Keratinocyte (primary cell): ENCODE results near the gene DDX60. TPM values are rescaled to one million over a fixed set of nuclear protein-coding genes. Genes with fewer than 3 reads are reported as not detected.
"Not testable (repeated sequence)": the region's sequence is repeated elsewhere in the genome, so short reads cannot be mapped to it uniquely, and the experiment has no call there.

Experiments
- DNase-seq: peaks from one replicate; pipeline ENCODE4 v3.0.0-alpha.2; 2011; ENCODE audit warnings: low read depth, missing footprints, low spot score
- FAIRE-seq: peaks from 2 replicates; lab custom pipeline; 2011; peaks lifted over from hg19 to GRCh38; lab: Jason Lieb, UNC
- H2AFZ ChIP-seq: 2 replicates; pipeline ENCODE4 v1.6.0; 2012; ENCODE audit warnings: low read length, control low read depth, inconsistent platforms; ENCODE audit not compliant: control insufficient read depth
- H3K27ac ChIP-seq: 2 replicates; pipeline ENCODE4 v1.5.1; 2011; ENCODE audit warnings: low read length; ENCODE audit not compliant: control insufficient read depth, insufficient read depth
- H3K27me3 ChIP-seq: 3 replicates; pipeline ENCODE4 v1.6.0; 2011; ENCODE audit warnings: low read length; ENCODE audit not compliant: control insufficient read depth, insufficient read depth; ENCODE audit errors: extremely low read depth
- H3K36me3 ChIP-seq, 2 experiments: 2 replicates in 1 of 2; 3 replicates in 1 of 2; pipeline ENCODE4 v1.5.1; 2011; ENCODE audit warnings: low read length in 2 of 2, mild to moderate bottlenecking in 1 of 2; ENCODE audit not compliant: control insufficient read depth in 2 of 2, insufficient read depth in 2 of 2; ENCODE audit errors: extremely low read depth in 1 of 2
- H3K4me1 ChIP-seq: 3 replicates; pipeline ENCODE4 v1.5.1; 2011; ENCODE audit warnings: low read length; ENCODE audit not compliant: control insufficient read depth, insufficient read depth; ENCODE audit errors: extremely low read depth
- H3K4me2 ChIP-seq: 3 replicates; pipeline ENCODE4 v1.6.0; 2011; ENCODE audit warnings: low read depth, low read length; ENCODE audit not compliant: control insufficient read depth, insufficient read depth; ENCODE audit errors: extremely low read depth
- H3K4me3 ChIP-seq, 3 experiments: fragments of 200-600 bp in 1 of 3; sonication (generic) in 1 of 3; 2 replicates in 2 of 3; 3 replicates in 1 of 3; pipeline ENCODE4 v1.5.1; 2011 to 2016; ENCODE audit warnings: low read length in 3 of 3, mild to moderate bottlenecking in 3 of 3, control low read depth in 2 of 3, inconsistent platforms in 1 of 3, low read depth in 1 of 3, mixed read lengths in 1 of 3, mixed run types in 1 of 3, moderate library complexity in 1 of 3; ENCODE audit not compliant: control insufficient read depth in 2 of 3, insufficient read depth in 2 of 3; ENCODE audit errors: extremely low read depth in 1 of 3
- H3K79me2 ChIP-seq: 2 replicates; pipeline ENCODE4 v1.6.0; 2012; ENCODE audit warnings: low read length; ENCODE audit not compliant: control insufficient read depth, insufficient read depth
- H3K9ac ChIP-seq: 3 replicates; pipeline ENCODE4 v1.6.0; 2011; ENCODE audit warnings: low read length; ENCODE audit not compliant: control insufficient read depth, insufficient read depth; ENCODE audit errors: extremely low read depth
- H3K9me1 ChIP-seq: 3 replicates; pipeline ENCODE4 v1.6.0; 2011; ENCODE audit warnings: low read length; ENCODE audit not compliant: control insufficient read depth, insufficient read depth; ENCODE audit errors: extremely low read depth
- H3K9me3 ChIP-seq: 2 replicates; pipeline ENCODE4 v1.5.1; 2012; ENCODE audit warnings: low read depth, low read length; ENCODE audit not compliant: control insufficient read depth
- H4K20me1 ChIP-seq: 3 replicates; pipeline ENCODE4 v1.6.0; 2011; ENCODE audit warnings: low read length; ENCODE audit not compliant: control insufficient read depth, insufficient read depth; ENCODE audit errors: extremely low read depth
- CTCF ChIP-seq, 3 experiments: IDR thresholded peaks in 1 of 3; conservative IDR thresholded peaks in 1 of 3; optimal IDR thresholded peaks in 1 of 3; 2 replicates in 2 of 3; 3 replicates in 1 of 3; pipeline versions ENCODE3 to v1.5.1; 2011; ENCODE audit warnings: low read length in 3 of 3, mild to moderate bottlenecking in 3 of 3, moderate library complexity in 2 of 3, control low read depth in 1 of 3, inconsistent platforms in 1 of 3; ENCODE audit not compliant: insufficient read depth in 2 of 3; ENCODE audit errors: extremely low read depth in 1 of 3
- EZH2 ChIP-seq: IDR thresholded peaks from one replicate; pipeline ENCODE4 v1.6.1; 2012; ENCODE audit warnings: inconsistent platforms, mild to moderate bottlenecking, low read length, moderate library complexity
- dilution Hi-C: fragments of 300-500 bp; cut with MboI; formaldehyde crosslinking; loops from one replicate; pipeline ENCODE4 v1.7.0; 2020; ENCODE audit warnings: low sequenced_read_pairs; ENCODE audit not compliant: extremely low pct_ligation_motif_present
- polyA plus RNA-seq, 5 experiments: library from polyadenylated mRNA; depleted of rRNA in 3 of 5; stranded (reverse) in 3 of 5; stranded (forward) in 1 of 5; unstranded in 1 of 5; fragments of >200 nt; gene quantifications; 1 replicate in 1 of 5; 2 replicates in 3 of 5; 3 replicates in 1 of 5; pipeline versions ENCODE4 v1.2.1 to v1.2.3, GENCODE V29; 2011 to 2012; ENCODE audit warnings: missing spikeins in 2 of 5, low read depth in 1 of 5, low replicate concordance in 1 of 5

DDX60 gene
- polyA plus RNA-seq, 1 donor (not counting 4 experiments of a cell fraction or from before 2014, with no cell fraction given), result 44.6 TPM

DNA sequence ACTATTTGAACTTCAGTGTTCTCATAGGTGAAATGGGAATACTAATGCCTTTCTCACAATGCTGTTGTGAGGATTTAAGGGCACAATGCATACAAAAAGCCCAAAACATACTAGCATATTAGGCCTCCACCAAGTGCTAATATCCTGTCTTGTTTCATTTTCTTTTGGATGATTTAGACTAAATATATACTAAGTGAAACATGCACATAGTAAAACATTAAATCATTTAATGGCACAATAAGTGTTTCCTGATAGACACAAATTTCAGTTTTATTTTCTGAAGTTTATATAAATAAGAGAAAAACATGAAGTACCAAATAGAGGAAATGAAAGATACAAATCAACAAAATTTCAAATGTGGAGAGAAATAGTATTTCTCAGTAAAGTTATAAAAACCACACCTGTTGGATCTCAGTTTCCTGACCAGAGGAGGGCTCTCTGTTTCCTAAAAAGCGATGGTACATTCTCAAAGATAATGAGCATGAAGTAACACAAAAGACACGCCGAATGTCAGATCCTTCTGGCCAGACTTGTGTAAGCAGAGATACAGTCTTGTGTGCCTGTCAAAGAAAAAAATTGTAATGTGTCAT is 25.1 kb downstream of the DDX60 start:
- TF ChIP-seq EZH2 (no peak), CTCF (optimal IDR thresholded peaks at IDR 0.05 in 1 of 3, IDR thresholded peaks at IDR 0.05 in 1 of 3, conservative IDR thresholded peaks at IDR 0.05 in 1 of 3; ENCODE audit: extremely low read depth in 1 of 3, insufficient read depth in 2 of 3, low read length in 3 of 3) (no peak)
- Histone ChIP-seq H3K27me3 (no peaks in the 10 kb centered on the region), H3K9ac (no peak overlapping the region), H3K36me3 (peaks cover 0 to 13% of the 10 kb centered on the region in 2 experiments), H4K20me1 (no peaks in the 10 kb centered on the region), H3K9me1 (no peaks in the 10 kb centered on the region), H3K9me3 (no peaks in the 10 kb centered on the region), H3K4me1 (no peaks in the 10 kb centered on the region), H2AFZ (no peak overlapping the region), H3K4me2 (no peak overlapping the region), H3K79me2 (no peaks in the 10 kb centered on the region), H3K4me3 (no peak overlapping the region), H3K27ac (no peak overlapping the region)
- DNase-seq, result no peak
- dilution Hi-C loops, result no loop called here
- no peak for FAIRE-seq

DNA sequence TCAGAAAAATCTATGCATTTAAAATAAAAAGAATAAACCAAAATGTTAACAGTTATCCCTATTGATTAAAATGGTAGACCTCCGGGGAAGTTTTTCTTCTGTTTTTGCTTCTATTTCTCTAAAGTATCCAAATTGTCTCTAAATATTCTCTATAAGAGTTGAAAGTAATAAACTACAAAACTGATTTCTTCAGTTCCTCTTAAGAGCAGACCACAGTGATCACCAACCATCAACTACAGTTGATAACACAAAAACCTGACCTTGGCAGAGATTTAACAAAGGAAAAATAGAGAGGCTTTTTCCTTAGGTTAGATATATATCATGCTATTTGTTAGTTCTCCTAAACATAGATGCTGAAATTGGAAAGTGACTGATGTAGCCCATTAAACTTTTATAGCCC is 27.3 kb downstream of the DDX60 start:
- FAIRE-seq (no peak), DNase-seq (no peak)
- peaks cover 0 to 13% of the 10 kb centered on the region in 2 experiments for H3K36me3 ChIP-seq
- no peaks in the 10 kb centered on the region for H3K9me1 ChIP-seq
- H2AFZ ChIP-seq, result no peak overlapping the region
- dilution Hi-C loops, result no loop called here
- H3K79me2 ChIP-seq, result no peaks in the 10 kb centered on the region
- no peaks in the 10 kb centered on the region for H4K20me1 ChIP-seq
- H3K4me3 ChIP-seq, result no peak overlapping the region
- H3K27ac ChIP-seq, result no peak overlapping the region
- no peak overlapping the region for H3K4me2 ChIP-seq
- H3K27me3 ChIP-seq, result no peaks in the 10 kb centered on the region
- TF ChIP-seq CTCF (optimal IDR thresholded peaks at IDR 0.05 in 1 of 3, IDR thresholded peaks at IDR 0.05 in 1 of 3, conservative IDR thresholded peaks at IDR 0.05 in 1 of 3; ENCODE audit: extremely low read depth in 1 of 3, insufficient read depth in 2 of 3, low read length in 3 of 3) (no peak), EZH2 (no peak)
- no peaks in the 10 kb centered on the region for H3K4me1 ChIP-seq
- H3K9ac ChIP-seq, result no peak overlapping the region
- H3K9me3 ChIP-seq, result no peaks in the 10 kb centered on the region

DNA sequence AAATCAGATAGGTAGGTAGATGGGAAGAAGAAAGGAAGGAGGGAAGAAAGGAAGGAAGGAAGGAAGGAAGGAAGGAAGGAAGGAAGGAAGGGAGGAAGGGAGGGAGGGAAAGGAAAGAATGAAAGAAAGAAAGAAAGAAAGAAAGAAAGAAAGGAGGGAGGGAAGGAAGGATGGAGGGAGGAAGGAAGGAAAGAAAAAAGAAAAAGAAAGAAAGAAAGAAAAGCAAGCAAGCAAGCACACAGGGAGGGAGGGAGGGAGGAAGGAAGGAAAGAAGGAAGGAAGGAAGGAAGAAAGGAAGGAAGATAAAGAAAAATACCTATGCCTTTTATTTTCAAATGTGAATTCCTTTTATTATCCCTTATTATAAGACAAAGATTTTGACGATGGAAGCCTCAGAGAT is 32.7 kb downstream of the DDX60 start:
- dilution Hi-C loops, H3K79me2 ChIP-seq: not testable (repeated sequence)

More for the DNA sequence above, 32.7 kb downstream of the DDX60 start:
- H3K4me3 ChIP-seq, DNase-seq, H3K4me2 ChIP-seq, H3K9ac ChIP-seq, H4K20me1 ChIP-seq, H3K27me3 ChIP-seq, H3K9me1 ChIP-seq, H3K9me3 ChIP-seq, H2AFZ ChIP-seq, H3K27ac ChIP-seq, H3K4me1 ChIP-seq, H3K36me3 ChIP-seq, FAIRE-seq: not testable (repeated sequence)
